Chondrocyte (in vitro differentiated cells): ENCODE data around the gene TRIM54. TPM values are rescaled to one million over a fixed set of nuclear protein-coding genes. Genes with fewer than 3 reads are reported as not detected.

Experiments
- DNase-seq: peaks from one replicate; pipeline ENCODE4 v3.0.0; 2021; ENCODE audit warnings: mixed read lengths, low spot score
- H3K27ac Mint-ChIP-seq: one replicate; pipeline ENCODE4 v1.8.0; 2021; ENCODE audit warnings: mild to moderate bottlenecking, moderate library complexity, mixed read lengths; ENCODE audit not compliant: unreplicated experiment
- H3K27me3 Mint-ChIP-seq: 2 replicates; pipeline ENCODE4 v1.8.0; 2021; ENCODE audit warnings: low read depth, mixed read lengths
- H3K36me3 Mint-ChIP-seq: 2 replicates; pipeline ENCODE4 v1.8.0; 2021; ENCODE audit warnings: low read depth, mixed read lengths
- H3K4me1 Mint-ChIP-seq: 2 replicates; pipeline ENCODE4 v1.8.0; 2021; ENCODE audit warnings: low read depth, mild to moderate bottlenecking, mixed read lengths
- H3K4me3 Mint-ChIP-seq: one replicate; pipeline ENCODE4 v1.8.0; 2021; ENCODE audit warnings: mild to moderate bottlenecking, moderate library complexity, mixed read lengths; ENCODE audit not compliant: unreplicated experiment
- H3K9me3 Mint-ChIP-seq: 2 replicates; pipeline ENCODE4 v1.8.0; 2021; ENCODE audit warnings: low read depth, mixed read lengths
- total RNA-seq: library from RNA; stranded (reverse); gene quantifications from 3 replicates; pipeline ENCODE4 v1.2.1, GENCODE V29; 2021
- TF ChIP-seq, protein P1 (sequence below): fragments of 200-600 bp; sonication (generic); IDR thresholded peaks from 2 replicates; pipeline ENCODE4 v1.5.0; 2021; ENCODE audit warnings: antibody characterized with exemption, mild to moderate bottlenecking, moderate library complexity

Gene TRIM54
- total RNA-seq, 1 donor from 2014 or later = not detected

DNA sequence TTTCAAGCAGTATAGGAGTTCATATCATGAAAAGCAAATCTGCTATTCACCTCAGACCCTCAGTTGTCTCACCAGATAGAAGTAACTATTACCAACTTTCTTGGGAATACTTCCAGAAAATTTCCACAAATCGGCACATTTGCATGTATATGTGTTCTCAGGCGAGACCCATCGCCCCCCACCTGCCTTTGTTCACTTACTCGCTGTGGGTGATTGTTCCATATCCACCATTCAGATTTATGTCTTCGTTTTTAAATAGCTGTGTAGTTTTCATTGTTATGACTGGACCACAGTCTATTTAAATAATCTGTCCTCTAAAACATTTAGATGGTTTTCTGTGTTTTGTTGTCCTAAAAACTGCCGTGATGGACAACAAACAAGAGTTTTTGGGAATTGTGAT lies 3.3 kb downstream of the TRIM54 start:
- DNase-seq = no peak
- Mint-ChIP-seq H3K36me3 (no peaks in the 10 kb centered on the region), H3K27me3 (peaks cover 33% of the 10 kb centered on the region), H3K4me3 (no peak overlapping the region), H3K9me3 (no peaks in the 10 kb centered on the region), H3K27ac (no peak overlapping the region), H3K4me1 (peaks cover 23% of the 10 kb centered on the region)
- TF ChIP-seq, protein P1, sequence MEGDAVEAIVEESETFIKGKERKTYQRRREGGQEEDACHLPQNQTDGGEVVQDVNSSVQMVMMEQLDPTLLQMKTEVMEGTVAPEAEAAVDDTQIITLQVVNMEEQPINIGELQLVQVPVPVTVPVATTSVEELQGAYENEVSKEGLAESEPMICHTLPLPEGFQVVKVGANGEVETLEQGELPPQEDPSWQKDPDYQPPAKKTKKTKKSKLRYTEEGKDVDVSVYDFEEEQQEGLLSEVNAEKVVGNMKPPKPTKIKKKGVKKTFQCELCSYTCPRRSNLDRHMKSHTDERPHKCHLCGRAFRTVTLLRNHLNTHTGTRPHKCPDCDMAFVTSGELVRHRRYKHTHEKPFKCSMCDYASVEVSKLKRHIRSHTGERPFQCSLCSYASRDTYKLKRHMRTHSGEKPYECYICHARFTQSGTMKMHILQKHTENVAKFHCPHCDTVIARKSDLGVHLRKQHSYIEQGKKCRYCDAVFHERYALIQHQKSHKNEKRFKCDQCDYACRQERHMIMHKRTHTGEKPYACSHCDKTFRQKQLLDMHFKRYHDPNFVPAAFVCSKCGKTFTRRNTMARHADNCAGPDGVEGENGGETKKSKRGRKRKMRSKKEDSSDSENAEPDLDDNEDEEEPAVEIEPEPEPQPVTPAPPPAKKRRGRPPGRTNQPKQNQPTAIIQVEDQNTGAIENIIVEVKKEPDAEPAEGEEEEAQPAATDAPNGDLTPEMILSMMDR = no peak

DNA sequence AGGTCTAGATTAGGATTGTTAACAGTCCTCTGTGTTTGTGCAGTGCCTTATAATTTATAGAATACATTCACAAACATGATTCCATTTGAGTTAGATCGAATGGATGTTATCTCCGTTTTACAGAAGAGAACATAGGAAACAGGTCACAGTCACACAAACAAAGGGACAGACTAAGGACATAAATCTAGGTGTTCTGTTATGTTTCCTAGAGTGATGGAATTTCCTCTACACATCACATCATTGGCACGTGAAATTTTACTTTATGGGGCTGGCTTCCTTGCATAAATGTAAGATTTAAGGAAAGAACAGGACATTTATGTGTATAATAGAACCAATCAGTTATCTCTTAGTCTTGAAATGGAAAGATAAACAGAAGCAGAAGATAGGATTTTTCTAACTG lies 6.4 kb downstream of the TRIM54 start:
- Mint-ChIP-seq H3K4me3 (no peak overlapping the region), H3K9me3 (no peaks in the 10 kb centered on the region), H3K27me3 (peaks cover 41% of the 10 kb centered on the region), H3K36me3 (no peaks in the 10 kb centered on the region), H3K27ac (no peak overlapping the region), H3K4me1 (peaks cover 8% of the 10 kb centered on the region)
- TF ChIP-seq, protein P1 = no peak
- DNase-seq = no peak

DNA sequence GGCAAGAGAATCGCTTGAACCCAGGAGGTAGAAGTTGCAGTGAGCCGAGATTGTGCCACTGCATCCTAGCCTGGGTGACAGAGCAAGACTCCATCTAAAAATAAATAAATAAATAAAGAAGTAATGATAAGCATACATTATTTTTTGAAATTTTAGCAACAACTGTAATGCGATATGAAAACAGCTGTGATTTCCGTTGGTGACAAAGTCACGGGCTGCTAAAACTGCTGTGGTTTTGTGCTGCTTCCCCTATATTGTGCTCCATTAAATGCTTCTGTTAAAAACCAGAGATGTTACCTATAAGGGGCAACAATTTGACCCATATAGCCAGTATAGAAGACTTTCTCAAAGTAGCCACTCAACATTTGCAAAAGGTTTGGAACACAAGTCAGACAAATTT lies 8.3 kb downstream of the TRIM54 start:
- TF ChIP-seq, protein P1 = no peak
- H3K27me3 Mint-ChIP-seq = peaks cover 31% of the 10 kb centered on the region
- H3K4me1 Mint-ChIP-seq = peaks cover 15% of the 10 kb centered on the region
- H3K36me3 Mint-ChIP-seq = no peaks in the 10 kb centered on the region
- H3K9me3 Mint-ChIP-seq = no peaks in the 10 kb centered on the region
- no peak for DNase-seq
- H3K4me3 Mint-ChIP-seq = no peak overlapping the region
- H3K27ac Mint-ChIP-seq = no peak overlapping the region

DNA sequence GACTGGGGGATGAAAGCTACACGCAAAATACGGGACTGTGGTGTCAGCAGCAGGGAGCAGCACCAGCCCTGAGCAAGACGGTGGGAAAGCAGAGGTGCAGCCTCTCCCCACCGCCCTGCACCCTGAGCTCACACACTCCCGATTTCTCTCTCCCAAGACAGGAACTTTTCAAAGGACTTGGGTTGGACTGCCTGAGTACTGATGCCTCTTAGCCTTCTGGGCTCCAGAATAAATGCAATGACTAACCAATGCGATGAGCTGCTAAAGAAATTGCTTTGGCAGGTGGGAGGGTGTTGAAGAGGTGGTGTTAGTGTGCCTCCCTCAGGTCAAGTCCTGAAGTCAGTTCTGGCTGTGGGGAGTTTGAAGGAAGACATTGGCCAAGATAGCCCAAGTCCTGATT lies 9.6 kb downstream of the TRIM54 start:
- Mint-ChIP-seq H3K4me1 (peaks cover 15% of the 10 kb centered on the region), H3K27me3 (peaks cover 26% of the 10 kb centered on the region), H3K4me3 (no peak overlapping the region), H3K36me3 (no peaks in the 10 kb centered on the region), H3K9me3 (no peaks in the 10 kb centered on the region), H3K27ac (no peak overlapping the region)
- TF ChIP-seq, protein P1 = peak; percentile 18
- no peak for DNase-seq

DNA sequence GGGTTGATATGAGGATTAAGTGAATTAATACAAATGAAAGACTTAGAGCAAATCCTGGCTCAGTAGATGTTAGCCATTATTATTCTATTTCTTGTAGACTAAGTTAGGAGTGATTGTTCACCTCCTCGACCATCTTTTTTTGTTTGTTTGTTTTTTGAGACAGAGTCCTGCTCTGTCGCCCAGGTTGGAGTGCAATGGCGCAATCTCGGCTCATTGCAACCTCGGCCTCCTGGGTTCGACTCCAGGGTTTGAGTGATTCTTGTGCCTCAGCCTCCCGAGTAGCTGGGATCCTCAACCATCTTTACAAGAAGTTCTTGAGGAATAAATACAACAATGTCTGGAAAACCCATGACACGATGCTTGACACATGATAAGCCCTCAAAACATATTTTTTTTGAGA lies 12.7 kb downstream of the TRIM54 start:
- TF ChIP-seq, protein P1 = no peak
- Mint-ChIP-seq H3K9me3 (no peaks in the 10 kb centered on the region), H3K4me1 (peaks cover 15% of the 10 kb centered on the region), H3K36me3 (no peaks in the 10 kb centered on the region), H3K27me3 (peaks cover 25% of the 10 kb centered on the region), H3K27ac (no peak overlapping the region), H3K4me3 (no peak overlapping the region)
- no peak for DNase-seq
